GM21390 (cell line): Measurements from ENCODE around the gene NT5DC1.
A peak's percentile ranks its signal among the peaks of the same experiment; 100 is the strongest.

Experiments
- ATAC-seq: cut with Tn5 transposase; IDR thresholded peaks from one replicate; pipeline ENCODE4 v1.9.1; 2021; ENCODE audit not compliant: unreplicated experiment

Gene NT5DC1

DNA sequence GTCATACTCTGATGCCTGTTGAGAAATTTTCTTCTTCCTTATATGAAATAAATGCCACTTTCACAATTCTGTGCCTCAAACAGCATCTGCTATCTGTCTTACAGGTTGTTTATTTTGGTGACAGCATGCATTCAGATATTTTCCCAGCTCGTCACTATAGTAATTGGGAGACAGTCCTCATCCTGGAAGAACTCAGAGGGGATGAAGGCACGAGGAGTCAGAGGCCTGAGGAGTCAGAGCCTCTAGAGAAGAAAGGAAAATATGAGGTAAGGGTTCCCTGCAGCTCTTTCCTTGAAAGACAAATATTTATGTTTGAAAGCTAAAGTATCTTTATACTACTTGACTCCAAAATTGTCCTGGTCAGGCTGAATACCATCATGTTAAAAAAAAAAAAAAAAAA lies 137.4 kb downstream of the NT5DC1 start:
- no peak for ATAC-seq

- no peak for ATAC-seq
These were observed 138.6 kb downstream of the NT5DC1 start for GRCh38 chr6:116239256-116239655.

GRCh38 chr6:116239856-116240255 lies 139.2 kb downstream of the NT5DC1 start:
- no peak for ATAC-seq

GRCh38 chr6:116244284-116244683 lies 143.6 kb downstream of the NT5DC1 start:
- no peak for ATAC-seq

GRCh38 chr6:116246089-116246488 lies 145.4 kb downstream of the NT5DC1 start:
- ATAC-seq, result no peak

DNA sequence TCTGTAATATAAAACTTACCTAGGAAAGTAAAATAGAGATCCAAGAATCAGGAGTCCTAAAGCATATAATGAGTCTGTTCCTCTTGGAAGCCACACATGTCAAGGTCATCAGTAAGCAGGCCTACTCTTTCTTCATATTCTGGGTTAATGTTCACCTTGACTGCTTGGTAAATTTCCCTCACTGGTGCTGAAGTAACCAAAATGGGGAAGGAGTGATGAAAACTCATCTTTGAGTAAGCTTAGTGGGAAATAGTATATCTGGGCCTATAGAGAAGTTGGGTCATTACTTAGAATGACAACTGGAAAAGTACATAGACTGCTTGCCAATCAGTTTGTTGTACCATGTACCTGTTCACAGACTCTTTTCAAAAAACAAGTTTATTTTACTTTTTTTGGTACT lies 146.6 kb downstream of the NT5DC1 start:
- no peak for ATAC-seq

GRCh38 chr6:116248577-116248976 lies 147.9 kb downstream of the NT5DC1 start:
- no peak for ATAC-seq

- ATAC-seq, result no peak
These were observed 151.1 kb downstream of the NT5DC1 start for GRCh38 chr6:116251568-116252384.

- ATAC-seq, result no peak
These were observed 152.5 kb downstream of the NT5DC1 start for GRCh38 chr6:116253188-116253504.

GRCh38 chr6:116253505-116254296 lies 153.0 kb downstream of the NT5DC1 start, which contains the start of gene TSPYL4:
TSPYL4 (minus strand) TSS chr6:116254075; CDS start chr6:116254008, 67 bp downstream.
- ATAC-seq, result peak; percentile 99

- ATAC-seq, result peak; percentile 39
These were observed 153.8 kb downstream of the NT5DC1 start for GRCh38 chr6:116254297-116255056.

DNA sequence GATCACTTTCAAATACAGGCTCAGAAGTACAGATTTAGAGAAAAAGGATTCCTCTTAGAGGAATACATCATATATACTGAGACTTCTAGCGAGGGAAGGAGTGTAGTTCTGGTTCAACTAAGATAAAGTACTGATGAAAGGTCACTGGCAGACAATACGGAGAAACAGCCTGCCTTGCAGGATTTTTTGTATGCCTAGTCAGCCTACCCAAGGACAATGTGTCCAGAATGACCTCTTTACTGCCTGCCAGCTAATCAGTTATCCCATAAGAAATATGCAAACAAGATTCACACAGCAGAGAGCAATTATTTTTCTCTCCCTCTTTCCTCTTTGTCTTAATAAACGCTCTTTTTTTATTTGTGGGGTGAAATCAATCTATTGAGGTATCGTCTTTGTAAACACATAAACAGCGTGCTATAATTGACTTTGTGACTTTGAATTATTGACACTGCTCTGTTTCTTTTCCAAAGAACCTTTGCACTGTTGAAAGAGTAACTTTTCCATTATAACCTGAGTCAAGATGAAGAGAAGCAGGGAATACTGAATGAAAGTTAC lies 154.7 kb downstream of the NT5DC1 start:
- no peak for ATAC-seq

DNA sequence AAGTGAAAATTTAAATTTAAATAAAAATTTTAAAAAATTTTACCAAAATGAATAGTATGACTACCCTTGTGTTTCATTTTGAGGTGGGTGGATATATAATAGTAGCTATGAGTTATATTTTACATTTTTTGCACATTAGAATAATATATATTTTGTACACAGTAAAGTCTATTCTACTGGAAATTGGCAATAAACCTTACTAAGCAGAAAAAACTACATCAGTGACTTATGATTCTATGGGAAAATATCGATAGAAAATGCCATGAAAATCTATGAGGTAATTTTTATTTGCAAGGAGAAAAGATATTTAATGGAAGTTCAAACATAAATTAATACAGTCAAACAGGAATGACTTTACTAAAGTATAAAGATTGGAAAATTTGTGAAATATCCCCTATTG lies 156.0 kb downstream of the NT5DC1 start:
- no peak for ATAC-seq

- ATAC-seq, result no peak
These were observed 157.9 kb downstream of the NT5DC1 start for GRCh38 chr6:116258520-116258919.

DNA sequence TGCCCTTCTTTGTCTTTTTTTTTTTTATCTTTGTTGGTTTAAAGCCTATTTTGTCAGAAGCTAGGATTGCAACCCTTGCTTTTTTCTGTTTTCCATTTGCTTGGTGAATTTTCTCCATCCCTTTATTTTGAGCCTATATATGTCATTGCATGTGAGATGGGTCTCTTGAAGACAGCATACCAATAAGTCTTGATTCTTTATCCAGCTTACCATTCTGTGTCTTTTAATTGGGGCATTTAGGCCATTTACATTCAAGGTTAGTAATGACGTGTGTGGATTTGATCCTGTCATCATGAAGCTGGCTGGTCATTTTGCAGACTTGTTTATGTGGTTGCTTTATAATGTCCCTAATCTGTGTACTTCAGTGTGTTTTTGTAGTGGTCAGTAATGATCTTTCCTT lies 162.7 kb downstream of the NT5DC1 start:
- ATAC-seq, result no peak

DNA sequence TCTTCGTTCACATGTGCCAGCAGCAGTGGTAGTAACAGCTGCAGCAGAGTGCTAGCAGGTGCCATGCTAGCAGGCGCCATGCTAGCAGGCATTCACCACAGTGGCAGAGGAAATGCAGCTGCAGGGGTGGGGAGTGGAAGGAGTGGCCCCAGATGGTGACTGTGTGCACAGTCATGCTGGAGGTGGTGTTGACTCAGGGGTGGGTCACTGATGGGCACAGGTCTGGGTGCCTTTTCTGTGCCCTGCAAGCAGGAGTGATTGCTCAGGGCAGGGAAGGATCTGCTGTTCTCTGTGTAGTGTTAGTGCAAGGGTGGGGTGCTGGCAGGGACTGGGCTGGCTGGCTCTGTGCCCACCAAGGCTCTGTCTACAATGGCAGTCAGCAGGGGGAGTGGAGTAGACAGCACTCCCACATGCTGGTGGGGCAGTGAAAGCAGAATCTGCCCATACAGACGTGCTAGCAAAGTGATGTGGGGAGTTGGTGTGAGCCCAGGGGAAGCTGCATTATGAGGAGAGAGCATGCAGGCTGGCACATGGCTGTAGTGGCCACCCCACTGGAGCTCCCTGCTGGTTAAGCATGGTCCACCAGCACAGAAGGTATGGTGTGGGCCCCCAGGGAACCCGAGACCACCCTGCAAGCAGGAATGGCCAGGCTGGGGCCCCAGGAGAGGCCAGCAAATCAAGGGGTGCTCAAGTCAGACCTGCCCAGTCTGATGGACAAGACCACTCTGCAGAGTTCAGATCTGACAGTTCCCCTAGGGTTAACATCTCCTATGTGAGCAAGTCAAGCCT lies 164.6 kb downstream of the NT5DC1 start:
- ATAC-seq, result no peak

- ATAC-seq, result no peak
These were observed 166.2 kb downstream of the NT5DC1 start for GRCh38 chr6:116266803-116267202.

- ATAC-seq, result peak; percentile 8
These were observed 167.4 kb downstream of the NT5DC1 start for GRCh38 chr6:116267836-116268588.

- peak; percentile 88 for ATAC-seq
These were observed 168.1 kb downstream of the NT5DC1 start for GRCh38 chr6:116268589-116269293.
